GM12872 (cell line): ENCODE measurements around the gene CARS1.

Experiments
- CTCF ChIP-seq: IDR thresholded peaks from 3 replicates; pipeline ENCODE4 v1.5.1; 2011; ENCODE audit warnings: low read depth, mild to moderate bottlenecking, low read length, moderate library complexity; ENCODE audit not compliant: insufficient read depth

CARS1 gene

GRCh38 chr11:3080733-3081385 lies 23.6 kb upstream of the CARS1 start:
- no peak for TF ChIP-seq CTCF

GRCh38 chr11:3080104-3080503 lies 22.9 kb upstream of the CARS1 start:
- TF ChIP-seq CTCF: no peak

GRCh38 chr11:3077846-3078440 lies 20.7 kb upstream of the CARS1 start:
- TF ChIP-seq CTCF: no peak

DNA sequence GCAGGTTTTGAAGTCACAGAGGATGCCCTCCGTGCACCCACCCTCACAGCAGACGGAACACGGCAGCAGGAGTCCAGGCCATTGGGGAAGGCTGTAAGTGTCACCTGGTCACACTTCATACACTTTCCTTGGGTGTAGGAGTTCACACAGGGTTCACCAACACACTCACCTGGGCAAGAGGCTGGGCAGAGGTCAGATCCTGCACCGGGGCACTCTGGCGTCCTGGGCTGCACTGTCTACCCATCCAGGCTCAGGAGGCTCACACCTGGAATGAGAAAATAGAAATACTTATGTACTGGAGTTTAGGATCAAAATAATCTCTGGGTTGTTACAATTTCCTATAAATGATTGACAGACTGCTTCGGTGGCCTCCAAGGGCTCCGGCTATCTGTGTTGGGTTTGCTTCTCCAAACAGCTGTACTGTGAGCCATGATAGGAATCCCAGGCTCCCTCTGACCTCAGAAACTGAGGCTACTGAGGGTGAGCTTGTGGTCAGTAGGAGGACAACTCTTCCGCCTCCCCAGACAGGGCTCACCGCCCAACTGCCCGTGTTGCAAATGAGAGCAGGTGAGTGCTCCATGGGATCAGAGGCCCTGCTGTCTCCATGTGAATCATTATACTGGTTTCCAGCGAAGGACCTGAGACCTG lies 20.1 kb upstream of the CARS1 start:
- no peak for TF ChIP-seq CTCF

DNA sequence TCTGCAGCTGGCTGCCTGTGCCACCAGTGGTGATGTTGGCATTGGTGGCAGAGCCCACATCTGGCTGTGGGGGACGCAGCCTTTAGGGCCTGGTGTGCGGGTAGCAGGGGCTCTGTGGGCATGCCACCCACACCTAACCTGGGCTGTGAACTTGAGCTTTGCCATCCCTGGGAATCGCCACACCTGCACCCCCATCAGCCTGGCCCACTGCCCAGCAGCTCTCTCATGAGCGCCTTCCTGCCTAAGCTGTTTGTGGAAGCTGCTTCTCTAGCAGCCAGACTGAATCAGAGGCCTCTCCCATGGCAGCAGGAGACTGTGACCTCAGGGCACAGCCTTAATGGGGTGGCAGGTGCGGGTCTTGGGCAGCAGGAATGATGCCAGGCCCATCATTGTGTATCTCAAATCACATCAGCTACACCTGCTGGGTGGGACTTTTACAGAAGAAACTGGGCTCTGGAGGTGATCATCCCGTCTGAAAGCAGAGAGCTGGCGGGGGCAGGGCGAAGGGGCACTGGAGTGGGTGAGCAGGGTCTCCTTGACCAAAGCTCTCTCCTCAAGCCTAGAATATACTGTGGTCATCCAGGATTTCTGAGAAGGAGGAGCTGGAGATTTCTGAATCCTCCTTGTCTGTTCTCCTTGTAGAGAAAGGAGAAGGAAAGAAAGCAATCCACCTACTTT lies 17.8 kb upstream of the CARS1 start:
- TF ChIP-seq CTCF: no peak

- TF ChIP-seq CTCF: no peak
Observed at GRCh38 chr11:3073029-3073435, 15.8 kb upstream of the CARS1 start.

- no peak for TF ChIP-seq CTCF
Observed at GRCh38 chr11:3069425-3069824, 12.2 kb upstream of the CARS1 start.
